GM18511 (cell line): Measurements from ENCODE around the gene TMEM61.

Experiments
- ATAC-seq: cut with Tn5 transposase; IDR thresholded peaks from one replicate; pipeline ENCODE4 v1.9.1; 2021; ENCODE audit warnings: mild to moderate bottlenecking, moderate library complexity; ENCODE audit not compliant: unreplicated experiment

TMEM61 gene

DNA sequence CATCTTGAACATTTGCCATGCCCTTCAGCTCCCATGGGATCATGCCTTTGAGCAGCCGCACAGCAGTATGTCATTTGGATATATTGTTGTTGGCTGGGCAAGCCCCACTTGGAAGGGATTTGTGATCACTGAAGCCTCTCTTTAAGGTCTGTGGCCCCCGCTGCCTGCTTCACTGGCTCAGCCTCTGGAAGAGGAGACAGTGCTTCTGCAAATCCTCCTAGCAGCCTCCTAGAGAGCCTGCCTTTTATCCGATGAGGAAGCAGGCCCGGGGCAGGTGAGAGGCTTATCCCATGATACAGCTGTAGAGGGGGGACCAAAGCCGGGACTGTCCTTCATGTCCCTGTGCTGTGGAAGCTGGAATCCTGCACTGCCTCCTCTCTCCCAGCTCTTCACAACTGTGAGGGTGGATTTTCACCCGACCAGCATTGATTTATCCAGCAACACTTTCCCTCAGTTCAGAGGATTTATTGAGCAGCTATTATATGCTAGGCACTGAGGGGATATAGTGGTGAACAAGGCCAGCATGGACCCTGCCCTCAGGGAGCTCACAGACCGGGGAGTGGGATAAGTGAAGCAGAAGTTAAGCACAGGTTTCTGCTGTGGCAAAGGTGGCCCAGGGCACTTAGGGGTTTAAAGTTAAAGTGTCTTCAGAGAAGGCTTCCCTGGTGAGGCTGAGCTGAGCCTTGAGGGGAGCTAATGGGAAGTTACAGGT, 3.9 kb downstream of the TMEM61 start:
- no peak for ATAC-seq

DNA sequence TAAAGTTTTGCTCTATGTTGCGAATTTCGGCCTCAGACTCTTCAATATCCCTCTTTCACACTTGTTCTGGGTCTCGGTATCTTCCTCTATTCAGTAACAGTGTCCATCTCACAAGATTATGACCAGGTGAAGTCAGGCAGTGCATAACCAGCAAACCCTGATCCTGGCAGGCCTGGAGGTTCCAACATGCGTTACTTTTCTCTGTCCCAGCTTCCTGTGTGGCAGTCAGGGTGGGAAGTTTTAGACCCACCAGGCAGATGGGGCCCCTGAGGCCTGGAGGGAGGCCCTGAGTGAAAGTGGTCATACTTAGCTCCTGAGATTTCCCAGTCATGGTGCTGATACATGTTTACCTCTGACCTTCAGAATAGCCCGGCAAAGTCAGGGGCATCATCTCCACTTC, 5.1 kb downstream of the TMEM61 start:
- no peak for ATAC-seq

DNA sequence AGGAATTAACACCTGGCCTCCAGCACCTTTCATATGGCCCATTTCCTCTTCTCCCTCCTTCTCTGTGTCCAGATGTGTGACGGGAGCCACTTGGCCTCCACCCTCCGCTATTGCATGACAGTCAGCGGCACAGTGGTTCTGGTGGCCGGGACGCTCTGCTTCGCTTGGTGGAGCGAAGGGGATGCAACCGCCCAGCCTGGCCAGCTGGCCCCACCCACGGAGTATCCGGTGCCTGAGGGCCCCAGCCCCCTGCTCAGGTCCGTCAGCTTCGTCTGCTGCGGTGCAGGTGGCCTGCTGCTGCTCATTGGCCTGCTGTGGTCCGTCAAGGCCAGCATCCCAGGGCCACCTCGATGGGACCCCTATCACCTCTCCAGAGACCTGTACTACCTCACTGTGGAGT, 5.6 kb downstream of the TMEM61 start:
- no peak for ATAC-seq

DNA sequence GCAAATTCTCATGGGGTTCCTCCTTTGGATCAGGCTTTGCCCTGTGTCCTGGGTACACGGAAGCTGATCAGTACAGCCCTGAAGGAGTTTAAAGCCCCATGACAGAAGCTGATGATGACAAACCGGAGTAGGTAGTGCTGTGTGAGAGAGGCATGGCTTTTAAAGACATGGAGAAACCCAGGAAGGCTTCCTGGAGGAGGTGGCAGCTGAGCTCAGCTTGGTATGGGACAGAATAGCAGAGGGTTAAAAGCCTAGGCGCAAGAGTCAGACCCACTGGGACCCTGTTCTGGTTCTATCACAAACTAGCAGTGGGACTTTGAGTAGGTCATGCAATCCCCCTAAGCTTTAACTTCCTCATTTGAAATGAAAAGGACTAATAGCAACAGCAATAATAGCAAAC, 6.1 kb downstream of the TMEM61 start:
- ATAC-seq = no peak

DNA sequence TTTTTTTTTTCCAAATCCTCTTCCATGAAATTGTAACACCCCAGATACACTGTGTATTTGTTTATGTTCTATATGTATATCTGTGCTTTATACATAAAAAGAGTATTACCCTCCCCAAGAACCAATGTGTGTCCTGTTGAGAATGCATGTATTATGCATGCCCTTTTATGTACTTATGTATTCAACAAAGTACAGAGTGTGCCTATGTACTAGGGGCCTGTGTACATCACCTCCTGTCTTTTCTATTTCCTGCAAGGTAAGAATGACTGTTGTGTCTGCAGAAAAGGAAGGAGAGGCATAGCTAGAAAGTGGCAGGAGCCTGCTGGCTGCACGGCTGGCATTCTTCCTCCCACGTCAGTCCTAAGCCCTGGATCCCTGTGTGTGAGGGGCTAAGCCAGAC, 7.0 kb downstream of the TMEM61 start:
- no peak for ATAC-seq

DNA sequence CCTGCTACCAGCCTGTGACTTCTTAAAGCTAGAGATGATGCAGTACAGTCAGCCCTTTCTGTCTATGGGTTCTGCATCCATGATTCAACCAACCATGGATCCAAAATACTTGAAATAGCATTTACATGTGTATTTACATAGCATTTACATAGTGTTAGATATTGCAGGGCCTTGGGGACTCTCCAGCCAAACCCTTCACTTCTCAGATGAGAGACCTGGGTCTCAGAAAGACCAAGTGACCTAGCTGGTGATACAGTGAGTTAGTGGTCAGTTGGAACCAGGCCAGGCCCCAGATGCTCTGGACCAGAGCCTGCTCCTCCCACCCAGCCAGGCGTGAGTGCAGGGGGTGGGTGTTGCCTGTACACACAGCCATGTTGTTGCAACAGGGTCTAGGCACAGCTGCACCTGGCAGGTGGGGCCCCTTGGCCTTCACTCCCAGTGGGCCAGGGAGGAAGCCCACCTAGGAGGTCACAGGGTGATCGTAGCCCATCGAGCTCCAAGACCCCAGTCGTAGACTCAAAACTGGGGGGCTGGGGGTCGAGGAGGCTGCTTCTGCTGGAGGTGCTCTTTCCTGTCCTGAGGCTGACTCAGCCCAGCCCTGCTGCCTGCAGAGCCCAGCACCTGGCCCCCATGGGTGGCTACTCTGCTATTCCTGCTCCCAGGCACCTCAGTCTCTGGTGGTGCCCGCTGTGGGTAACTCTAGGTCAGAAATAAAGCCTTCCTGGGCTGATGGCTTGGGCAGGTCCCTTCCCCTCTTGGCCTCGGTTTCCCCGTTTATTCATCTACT, 7.7 kb downstream of the TMEM61 start:
- ATAC-seq = no peak

DNA sequence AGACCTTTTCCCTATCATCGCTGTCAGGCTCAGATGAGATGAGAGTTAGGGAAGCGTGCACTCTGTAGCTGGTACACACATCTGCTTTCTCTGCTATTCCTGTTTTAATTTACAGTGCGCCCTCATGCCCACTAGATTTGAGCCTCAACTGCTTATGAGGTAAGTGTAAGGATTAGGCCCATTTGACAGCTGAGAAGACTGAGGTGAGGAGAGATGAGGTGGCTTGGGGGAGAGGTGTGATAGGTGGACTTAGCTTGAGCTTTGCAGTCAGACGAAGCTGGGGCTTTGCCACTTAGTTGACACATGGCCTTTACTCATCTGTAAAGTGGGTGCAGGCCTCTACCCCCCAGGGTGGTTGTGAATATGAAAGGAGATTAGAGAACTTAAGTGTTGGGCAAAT, 8.5 kb downstream of the TMEM61 start:
- no peak for ATAC-seq

DNA sequence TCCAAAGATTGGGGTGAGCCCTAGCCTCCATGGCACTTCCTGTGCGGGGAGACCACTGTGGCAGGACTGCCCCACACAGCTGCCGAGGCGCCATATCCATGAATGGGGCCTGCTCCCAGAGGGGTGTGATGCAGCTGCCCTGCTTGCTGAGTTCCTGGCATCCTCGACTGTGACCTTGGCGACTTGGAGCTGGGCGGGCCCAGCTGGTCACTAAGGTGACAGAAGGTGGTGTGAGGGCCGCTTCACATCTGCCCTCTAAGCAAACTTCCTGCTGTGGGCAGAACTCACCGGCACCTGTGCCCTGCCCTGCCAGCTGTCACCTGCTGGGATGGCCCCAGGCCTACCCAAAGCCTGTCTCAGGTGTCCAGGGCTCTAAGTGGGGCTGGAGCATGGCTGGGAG, 9.0 kb downstream of the TMEM61 start:
- ATAC-seq = no peak

DNA sequence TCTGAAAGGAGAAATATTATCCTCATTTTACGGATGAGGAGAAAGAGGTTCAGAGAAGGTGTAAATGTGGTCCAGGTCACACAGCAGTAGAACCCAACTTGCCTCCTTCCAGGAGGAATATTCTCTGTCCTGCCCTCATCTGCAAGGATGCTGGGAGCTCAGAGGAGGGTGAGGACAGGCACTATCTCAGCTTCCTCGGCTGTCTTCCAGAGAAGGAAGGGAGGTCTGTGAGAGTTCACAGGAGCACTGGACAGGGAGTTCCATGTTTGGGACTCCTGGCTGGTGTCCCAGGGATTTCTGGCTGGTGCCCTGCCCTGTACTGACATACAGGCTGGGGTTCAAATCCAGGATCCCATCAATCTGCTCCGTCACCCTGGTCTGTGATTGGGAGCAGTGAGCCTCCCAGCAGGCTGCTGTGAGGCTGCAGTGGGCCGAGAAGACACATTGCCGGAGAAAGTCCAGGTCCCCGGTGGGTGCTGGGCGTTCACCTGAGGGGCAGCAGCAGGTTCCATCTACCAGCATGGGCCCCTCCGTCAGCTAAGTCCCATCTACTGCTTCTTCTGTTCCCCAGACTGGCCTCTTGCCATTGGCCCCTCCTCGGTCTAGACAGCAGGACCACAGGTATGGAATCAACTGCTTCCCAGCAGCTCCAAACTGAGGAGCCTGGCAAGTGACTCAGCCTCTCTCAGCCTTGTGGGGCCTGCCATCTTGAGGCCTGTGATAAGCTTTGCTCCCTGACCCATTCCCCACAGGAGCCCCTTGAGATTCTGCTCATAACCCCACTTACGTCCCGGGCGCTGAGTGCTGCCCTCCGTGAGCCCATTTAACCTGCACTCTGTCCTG, 9.8 kb downstream of the TMEM61 start:
- ATAC-seq = no peak

DNA sequence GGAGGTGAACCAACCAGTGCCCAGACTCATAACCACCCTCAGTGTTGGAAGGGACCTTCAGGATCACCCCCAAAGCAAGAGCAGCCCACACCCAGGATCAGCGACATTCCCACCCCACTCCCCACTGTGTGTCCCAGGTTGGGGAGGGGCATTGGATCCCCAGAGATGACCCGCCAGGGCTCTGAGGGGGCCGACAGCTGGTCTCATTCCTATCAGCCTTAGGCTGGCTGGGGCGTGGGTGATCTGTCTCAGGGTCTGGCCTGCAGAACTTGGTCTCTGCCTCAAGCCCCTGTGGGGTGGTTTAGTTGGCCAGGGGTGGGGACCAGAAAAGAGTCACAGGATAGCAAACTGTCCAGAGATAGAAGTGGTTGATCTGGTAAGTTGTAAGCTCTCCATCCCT, 10.5 kb downstream of the TMEM61 start:
- no peak for ATAC-seq

DNA sequence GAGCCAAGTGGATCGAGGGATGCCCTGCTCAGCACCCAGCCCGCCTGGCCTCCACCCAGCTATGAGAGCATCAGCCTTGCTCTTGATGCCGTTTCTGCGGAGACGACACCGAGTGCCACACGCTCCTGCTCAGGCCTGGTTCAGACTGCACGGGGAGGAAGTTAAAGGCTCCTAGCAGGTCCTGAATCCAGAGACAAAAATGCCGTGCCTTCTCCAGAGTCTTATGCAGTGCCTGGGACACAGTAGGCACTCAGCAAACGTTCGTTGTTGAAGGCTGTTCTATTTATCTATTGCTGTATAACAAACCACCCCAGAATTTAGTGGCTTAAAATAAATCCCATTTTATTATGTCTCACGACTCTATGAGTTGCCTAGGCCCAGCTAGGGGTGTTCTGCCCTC, 11.5 kb downstream of the TMEM61 start:
- no peak for ATAC-seq

DNA sequence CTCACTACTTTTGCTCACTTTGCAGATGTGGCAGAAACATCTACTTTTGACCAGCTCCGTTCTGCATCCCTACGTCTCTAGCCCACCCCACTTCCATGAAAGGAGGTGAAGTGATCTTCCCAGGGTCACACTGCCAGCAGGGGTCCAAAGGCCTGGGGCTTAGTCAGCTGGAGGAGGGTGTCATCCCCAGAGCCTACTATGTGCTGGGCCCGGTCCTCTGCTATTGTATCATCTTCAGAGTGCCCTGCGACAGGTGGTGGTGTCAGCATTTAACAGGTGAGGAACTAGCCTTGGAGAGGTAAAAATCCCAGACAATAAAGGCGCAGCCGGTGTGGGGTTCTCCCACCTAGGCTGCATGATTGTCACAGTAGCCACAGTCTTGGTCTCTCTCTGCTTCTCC, 12.7 kb downstream of the TMEM61 start:
- ATAC-seq = no peak

DNA sequence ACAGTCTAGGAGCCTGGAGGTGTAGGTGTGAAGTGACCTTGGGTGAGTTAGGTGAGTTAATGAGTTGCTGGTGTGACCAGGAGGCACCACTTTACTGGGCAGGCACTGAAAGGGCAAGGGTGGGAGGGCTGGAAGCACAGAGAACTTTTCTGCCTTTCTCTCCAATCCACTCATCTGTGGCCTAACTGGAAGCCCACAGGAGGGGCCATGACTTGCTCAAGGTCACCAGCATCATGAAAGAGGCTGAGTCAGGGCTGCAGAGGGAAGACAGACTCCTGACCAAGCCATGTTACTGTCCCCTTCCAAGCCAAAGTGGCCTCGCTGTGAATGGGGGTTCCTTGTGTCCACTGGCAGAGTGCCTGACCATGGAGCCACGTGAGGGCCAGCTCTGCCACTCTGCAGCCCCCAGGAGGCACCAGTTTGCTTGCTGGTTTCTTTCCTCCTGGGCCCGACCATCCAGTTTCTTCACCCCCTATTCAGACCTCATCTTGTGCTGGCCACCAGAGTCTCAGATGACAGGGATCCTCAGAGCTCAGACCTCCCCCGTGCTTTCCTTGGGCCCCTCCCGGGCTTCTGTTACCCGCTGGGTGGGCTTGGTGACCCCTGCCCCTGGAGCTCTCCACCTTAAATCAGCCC, 14.0 kb downstream of the TMEM61 start:
- no peak for ATAC-seq

DNA sequence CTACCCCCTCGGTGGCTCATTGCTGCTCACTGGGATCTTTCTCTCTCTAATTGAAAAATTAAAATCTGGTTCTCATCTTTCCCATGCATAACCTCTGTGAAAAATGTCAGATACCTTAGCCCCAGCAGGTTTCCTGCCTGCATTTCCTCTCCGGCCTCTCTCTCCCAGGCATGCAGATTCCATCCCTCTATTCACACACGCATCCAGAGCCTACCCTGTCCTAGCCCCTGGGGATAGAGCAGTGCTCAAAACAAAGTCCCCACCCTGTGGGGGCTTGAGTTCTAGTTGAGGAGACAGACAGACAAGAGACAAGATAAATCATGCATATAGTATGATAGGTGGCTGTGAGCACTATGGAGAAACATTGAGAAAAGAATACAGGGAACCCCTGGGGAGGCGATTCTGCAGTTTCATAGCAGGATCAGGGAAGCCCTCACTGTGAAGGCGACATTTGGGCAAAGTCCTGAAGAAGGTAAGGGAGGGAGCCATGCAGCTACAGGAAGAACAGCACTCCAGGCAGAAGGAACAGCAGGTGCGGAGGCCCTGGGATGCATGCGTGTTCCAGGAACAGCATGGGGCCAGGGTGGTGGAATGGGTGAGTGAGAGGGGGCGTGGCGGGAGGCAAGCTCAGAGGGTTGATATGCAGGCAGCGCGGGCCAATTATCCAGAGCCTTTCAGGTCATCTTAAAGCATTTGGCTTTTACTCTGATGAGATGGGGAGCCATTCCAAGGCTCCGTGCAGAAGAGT, 14.8 kb downstream of the TMEM61 start:
- no peak for ATAC-seq

DNA sequence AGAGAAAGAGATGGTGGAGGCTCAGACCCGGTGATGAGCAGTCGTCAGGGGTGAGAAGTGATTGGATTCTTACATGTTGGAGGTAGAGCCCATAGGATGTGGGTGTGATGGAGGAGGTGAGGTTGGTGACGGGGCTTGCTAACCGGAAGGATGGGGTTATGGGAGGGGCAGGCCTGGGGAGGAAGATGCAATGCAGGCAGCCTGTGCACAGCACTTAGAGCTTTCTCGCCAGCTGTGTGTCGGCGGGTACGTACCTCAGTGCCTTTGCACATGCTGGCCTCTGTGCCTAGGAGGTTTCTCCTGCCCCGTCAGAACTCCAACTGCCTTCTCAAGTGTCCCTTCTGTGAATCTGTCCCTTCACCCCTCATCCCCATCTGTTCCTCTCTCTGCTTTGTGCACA, 15.4 kb downstream of the TMEM61 start:
- no peak for ATAC-seq

DNA sequence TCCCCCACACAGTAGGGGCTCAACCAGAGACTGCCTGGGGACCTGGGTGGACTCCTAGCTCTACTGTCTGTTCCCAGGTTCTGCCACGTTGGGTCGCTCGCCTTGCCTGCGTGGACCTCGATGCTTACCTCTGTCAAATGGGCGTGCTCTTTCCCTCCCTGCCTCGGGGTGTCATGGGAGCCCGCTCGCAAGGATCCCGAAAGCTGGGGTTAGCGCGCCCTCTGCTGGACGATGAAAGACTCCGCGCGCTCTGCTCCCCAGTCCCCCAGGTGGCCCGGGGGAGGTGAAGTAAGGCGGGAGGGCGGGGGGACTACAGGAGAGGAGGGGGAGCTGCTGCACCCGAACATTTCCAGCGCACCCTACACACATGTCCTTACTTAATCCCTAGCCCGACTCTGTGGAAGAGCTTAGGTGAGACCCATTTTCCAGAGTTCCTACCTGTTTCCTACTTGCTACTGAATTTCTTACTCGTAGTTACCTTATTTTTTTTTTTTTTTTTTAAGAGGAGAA, 16.0 kb downstream of the TMEM61 start:
- ATAC-seq = peak; percentile 80

DNA sequence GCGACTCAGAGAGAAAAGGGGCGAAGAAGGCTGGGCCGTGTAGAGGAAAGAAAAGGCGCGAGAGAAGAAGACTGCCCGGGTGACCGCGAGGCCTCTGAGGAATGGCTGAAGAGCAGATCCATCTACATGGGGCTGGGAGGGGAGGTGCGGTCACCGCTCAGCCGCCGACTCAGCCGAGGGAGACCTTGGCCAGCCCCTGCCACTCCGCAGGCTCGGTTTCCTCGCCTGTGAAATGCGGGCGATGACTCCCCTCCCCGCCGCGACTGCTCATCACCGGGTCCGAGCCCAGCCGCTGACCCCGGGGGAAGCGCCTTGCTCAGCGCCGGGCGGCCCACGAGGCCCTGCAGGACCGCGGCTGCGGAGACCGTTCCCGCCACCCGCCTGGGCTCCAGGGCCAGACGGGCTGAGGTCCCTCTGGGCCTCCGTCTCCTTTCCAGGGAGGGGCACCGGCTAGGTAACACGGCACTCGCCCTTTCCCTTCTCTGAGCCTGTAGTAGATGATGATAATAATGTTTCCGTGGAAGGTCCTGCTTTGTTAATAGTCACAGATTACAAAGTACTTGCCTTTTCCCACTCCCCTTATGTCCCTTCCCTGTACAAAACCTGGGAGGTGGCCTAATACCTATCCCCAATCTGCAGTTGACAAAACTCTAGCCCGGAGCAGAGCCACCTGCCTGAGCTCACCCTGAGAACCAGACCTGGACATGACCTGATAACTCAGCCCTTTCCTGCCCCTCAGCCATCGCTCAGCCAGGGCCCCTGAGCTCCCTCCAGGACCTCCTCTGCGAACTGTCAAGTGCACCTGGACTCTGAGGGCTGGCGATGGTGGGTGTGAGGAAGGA, 16.7 kb downstream of the TMEM61 start:
- ATAC-seq = no peak

DNA sequence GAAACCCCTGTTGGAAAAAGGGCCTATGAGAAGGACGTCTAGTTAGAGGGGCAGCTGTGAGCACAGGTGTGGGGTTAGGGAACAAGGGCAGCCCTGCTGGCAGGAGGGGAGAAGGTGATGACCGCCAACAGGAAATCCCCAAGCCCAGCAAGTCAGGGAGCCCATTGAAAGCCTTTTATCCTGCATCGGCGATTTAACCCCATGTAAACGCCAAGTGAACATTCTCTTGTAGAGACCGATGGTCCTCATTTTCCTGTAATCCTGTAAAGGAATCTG, 17.2 kb downstream of the TMEM61 start:
- ATAC-seq = no peak

DNA sequence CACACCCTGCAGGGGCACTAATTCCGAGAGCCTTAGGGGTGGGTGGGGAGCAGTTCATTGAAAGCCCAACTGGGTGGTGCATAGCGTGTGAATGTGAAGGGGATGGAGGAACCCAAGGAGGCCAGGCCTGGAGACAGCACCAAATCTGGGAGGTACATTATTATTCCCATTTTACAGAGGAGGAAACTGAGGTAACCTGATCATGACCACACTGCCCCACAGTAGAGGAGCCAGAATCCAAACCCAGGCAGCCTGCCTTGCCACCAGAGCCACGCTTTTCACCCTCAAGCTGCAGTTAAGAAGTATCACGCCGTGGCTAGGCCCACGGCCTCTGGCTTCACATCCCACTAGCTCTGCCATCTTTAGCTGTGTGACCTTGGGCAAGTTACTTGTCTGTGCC, 17.7 kb downstream of the TMEM61 start:
- no peak for ATAC-seq

DNA sequence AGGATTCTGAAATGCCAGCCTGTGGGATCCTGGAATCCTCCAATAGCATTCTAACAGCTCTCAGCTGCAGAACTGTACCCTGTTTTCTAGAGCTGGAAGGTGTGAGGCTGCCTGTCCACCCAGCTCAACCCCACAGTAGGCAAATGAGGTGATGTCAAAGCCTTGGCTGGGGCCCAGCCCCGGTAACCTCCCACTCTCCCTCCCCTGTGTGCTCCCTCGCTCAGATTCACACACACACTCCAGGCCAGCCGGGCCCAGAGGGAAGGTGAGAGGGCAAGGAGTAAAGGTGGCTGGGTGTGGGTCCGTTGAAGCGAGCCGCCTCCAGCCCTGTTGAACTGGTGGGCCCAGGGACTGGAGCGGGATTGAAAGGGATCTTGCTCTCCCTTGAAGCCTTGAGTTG, 18.2 kb downstream of the TMEM61 start, which contains the start of gene BSND:
BSND (plus strand) TSS at position 257 of the 400 bp plus-strand sequence. CDS start 254 bp downstream, outside the sequence.
- no peak for ATAC-seq
